HG03520 (cell line): ENCODE results near the gene MOSPD3.

Experiments
- ATAC-seq: cut with Tn5 transposase; IDR thresholded peaks from one replicate; pipeline ENCODE4 v1.9.1; 2021; ENCODE audit warnings: mild to moderate bottlenecking, moderate library complexity; ENCODE audit not compliant: unreplicated experiment

The MOSPD3 gene

DNA sequence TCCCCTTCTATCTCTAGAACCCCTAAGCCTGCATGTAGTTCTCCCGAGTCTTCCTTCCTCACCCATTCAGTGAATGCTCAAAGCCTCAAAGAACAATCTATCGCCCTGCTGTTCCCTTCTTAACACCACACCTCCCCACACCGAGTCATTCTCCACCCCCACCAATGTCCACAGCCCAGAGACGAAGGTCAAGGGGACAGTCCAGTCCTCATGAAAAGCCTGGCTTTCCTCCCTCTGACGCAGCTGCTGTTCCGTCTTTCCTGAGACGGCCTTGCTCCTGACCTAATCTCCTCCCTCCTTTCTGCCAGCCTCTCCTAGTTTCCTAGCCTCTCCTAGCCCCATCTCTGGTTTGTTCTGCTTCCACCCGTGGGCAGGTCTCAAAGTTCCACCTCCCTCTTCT is 9.2 kb downstream of the MOSPD3 start:
- ATAC-seq, result no peak

DNA sequence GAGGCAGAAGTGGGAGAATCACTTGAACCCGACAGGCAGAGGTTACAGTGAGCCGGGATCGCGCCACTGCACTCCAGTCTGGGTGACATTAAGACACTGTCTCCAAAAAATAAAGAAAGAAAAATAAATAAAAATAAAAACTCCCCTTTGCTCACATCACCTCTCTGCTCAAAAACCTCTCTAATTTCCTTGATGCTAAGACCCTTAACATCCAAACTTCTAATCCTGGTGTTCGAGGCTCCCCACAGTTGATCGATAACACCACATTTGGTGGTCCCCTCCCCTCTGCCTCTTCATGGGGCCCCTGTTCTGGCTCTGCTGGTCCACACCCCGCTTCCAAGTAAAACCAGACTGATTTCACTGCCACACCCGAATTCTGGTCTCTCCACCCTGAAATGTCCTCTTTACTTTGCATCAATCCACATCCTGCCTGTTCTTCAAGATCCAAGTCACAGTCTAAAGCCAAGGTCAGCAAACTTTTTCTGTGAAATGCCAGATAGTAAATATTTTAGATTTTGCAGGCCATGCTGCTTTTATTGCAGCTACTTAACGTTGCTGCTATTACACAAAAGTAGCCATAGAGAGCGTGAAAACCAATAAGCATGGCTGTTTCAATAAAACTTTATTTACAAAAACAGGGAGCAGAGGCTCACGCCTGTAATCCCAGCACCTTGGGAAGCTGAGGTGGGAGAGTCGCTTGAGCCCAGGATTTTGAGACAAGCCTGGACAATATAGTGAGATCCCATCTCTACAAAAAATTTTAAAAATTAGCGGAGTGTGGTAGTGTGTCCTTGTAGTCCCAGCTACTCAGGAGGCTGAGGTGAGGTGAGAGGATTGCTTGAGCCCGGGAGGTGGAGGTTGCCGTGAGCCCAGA is 11.8 kb downstream of the MOSPD3 start:
- no peak for ATAC-seq

DNA sequence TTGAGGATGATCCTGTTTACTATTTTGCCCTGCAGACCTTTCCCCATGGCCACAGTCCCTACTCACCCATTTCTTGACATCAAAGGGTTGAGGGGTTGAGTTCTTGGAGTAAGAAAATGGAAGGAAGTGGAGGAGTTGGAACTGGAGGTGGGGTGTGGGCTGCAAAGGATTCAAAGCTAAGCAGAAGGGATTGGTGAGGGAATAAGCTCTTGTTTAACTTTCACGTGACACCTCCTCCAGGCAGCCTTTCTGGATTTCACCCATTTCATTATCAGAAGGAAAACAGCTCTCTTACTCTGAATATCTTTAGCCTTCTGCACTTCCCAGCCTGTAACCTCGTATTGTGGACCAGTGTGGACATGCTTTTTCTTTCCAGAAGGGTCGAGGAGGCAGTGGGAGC is 13.7 kb downstream of the MOSPD3 start:
- no peak for ATAC-seq

DNA sequence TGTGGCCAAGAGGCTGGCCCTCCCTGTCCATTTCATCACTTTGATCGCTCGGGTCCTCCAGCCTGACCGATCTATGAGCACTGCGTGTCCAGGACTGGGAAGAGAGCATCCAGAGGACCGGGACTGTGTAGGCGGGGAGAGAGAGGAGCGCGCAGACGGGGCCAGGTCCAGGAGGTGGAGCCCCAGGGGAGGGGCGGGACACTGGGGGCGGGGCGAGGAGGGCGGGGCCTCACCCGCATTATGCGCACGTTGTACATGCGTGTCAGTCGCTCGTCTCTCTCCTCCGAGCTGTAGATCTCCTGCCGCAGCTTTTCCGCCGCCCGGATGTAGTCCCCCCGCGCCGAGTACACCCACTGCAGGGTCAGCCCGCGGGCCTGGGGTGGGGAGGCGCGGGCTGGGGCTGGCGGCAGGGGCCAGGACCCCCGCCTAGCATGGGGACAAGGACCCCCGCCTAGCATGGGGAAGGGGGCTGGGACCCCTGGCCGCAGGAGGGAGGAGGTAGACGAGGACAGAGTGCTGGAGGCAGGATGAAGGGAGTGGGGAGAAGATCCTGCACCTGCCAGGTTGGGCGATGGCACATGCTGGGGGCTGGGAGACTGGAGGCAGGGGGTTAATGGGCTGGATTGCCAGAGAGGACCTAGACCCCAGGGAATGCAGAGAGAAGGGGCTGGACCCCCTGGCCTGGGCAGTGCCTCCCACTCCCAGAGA is 14.3 kb downstream of the MOSPD3 start:
- ATAC-seq, result peak; percentile 44

DNA sequence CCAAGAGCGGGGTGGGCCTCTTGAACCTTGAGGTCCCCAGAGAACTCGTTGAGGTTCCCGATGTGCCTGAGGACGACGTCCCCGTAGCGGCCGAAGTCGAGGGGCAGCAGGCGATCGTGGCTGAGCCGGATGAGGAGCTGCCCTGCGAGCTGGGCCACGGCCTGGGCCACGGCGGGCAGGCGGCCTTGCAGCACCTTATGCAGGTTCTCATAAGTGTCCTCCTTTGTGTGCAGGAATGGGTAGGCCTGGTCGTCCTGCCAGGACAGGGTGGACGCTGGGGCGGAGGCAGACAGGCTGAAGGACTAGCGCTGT is 14.9 kb downstream of the MOSPD3 start:
- no peak for ATAC-seq

DNA sequence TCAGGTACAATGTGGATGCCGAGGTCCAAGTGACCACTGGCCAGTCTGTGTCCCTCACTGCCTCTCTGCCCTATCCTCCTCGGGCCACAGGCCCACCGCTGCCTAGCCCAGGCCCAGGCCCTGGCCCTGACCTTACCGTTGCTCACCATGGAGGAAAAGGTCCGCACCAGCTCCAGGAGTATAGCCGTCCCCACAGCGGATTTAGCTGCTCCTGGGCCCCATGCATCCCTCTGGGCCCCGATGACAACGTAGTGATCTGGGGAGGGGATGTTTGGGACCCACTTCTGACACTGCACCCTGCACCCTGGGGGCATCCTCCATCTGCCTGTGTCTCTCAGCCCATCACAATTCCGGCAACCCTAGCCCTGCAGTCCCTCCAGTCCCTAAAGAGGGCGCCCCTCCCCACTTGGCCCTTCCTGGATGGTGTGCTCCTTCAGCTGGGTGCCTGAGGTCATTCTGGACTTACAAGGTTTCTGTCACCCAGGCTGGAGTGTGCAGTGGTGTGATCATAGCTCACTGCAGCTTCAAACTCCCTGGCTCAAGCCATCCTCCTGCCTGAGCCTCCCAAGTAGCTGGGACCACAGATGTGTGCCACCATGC is 16.9 kb downstream of the MOSPD3 start:
- no peak for ATAC-seq

DNA sequence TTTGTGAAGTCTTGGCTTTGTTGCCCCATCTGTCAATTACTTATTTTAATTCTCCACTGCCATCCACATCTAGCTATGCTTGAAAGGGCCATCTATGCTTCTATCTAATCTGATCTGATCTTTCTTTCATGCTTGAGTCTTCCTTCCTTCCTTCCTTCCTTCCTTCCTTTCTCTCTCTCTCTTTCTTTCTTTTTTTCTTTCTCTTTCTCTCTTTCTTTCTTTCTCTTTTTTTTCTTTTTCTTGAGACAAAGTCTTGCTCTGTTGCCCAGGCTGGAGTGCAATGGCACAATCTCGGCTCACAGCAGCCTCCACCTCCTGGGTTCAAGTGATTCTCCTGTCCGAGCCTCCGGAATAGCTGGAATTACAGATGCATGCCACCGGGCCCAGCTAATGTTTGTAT is 17.7 kb downstream of the MOSPD3 start:
- ATAC-seq, result no peak

DNA sequence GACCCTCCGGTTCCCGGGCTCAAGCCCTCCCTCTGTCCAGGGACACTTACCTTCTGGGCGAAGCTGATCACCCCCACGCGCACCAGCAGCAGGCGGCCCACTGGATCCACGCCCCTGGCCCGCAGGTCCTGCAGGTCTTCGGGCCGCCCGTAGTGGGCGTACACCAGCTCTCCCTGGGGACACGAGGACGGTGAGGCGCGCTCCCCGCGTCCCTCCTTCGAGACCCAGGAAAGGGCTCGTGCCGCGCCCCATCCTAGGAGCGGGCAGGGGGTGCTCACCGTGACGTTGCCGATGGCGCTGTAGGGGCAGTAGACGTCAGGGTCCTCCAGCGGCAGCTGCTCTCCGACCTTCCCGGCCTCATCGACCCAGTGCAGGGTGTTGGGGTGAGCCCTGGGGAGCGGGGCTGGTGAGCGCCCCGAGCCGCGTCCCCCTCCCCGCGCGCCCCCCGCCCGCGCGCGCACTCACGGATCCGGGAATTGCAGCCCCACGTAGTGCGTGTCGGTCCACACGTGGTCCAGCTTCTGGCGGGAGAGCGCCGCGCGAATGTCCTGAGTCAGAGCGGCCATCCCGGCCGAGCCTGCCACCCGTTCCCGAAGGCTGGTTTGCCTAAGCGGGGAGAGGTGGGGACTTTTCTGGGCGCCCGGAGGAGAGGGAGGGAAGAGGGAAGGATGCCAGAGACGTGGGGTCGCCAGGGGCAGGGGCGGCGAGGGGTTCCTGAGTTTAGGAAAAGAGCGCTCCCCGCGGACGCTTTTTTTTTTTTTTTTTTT is 20.8 kb downstream of the MOSPD3 start:
- no peak for ATAC-seq

DNA sequence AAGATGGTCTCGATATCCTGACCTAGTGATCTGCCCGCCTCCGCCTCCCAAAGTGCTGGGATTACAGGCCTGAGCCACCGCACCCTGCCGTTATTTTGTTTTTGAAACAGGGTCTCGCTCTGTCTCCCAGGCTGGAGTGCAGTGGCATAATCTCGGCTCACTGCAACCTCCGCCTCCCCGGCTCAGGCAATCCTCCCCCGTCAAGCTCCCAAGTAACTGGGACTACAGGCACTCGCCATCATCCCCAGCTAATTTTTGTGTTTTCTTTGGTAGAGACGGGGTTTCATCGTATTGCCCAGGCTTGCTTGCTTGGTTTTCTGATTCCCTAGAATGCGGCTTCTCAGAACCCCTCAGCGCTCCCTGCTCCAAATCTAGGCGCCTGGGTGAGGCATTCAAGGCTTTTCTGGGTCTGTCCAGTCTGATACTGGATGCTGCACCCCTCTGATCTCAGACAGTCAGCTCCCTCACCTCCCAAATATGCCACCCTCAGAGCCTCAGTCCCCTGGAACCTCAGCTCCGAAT is 27.7 kb downstream of the MOSPD3 start:
- ATAC-seq, result no peak

DNA sequence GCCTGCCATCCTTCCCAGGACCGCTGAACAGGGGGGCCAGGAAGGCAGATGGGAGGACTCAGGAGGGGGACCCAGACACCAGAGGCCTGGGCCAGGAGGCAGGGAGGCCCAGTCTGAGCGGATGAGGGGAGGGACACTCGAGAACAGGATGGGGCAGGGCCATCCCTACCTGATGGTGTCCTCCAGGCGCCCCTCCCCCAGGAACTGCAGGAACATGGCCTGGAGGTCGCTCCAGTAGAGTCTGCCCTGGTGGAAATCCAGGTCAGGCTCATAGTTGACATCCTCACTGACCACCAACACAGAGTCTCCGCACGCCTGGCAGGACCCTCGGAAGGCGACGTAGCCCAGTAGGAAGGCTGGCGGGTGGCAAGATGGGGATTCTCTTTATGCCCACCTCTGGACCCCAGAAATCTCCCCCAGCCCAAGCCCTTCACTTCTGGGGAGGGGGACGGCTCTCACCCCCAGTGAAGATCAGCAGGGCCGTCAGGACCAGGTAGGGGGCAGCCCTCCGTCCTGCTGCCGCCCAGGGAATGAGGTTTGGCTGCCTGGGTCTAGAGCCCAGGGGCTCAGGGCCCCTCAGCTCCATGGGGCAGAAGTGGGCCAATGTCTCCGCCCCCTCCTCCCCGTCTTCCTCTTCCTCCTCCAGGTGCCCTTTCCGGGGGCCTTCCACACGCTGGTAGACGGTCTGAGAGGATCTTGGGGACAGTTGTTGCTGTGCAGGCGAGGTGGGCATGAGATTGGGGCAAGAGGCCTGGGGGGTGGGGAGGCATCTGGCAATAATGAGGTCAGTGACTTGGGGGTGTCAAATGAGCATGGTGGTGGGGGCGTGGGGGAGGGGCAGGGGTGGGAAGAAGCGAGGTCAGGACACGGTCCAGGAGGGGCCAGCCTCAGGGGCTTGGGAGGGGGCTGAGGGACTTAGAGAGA is 28.4 kb downstream of the MOSPD3 start:
- ATAC-seq, result no peak

DNA sequence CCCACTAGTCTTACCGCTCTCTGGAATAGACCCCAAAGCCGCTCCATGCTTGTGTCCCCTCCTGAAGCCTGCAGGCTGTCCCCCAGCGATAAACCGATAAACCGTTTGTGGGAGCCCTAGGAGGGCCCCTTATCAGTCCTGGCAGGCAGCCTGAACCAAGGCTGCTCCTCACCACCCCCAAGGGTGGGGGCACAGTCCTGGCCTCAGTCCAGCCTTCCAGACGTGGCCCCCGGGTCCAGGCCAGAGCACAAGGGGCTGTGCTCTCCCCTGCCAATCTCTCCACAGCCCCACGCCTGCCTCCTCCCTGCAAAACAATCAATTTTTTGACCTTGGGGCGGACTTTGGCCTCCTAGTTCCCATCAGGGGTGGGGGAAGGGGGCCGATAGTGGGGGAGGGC is 29.1 kb downstream of the MOSPD3 start, which contains the start of gene TFR2:
TSS of gene TFR2 (minus strand) at position 90 of the 397 bp plus-strand sequence. CDS start at position 47, 43 bp downstream.
- no peak for ATAC-seq

DNA sequence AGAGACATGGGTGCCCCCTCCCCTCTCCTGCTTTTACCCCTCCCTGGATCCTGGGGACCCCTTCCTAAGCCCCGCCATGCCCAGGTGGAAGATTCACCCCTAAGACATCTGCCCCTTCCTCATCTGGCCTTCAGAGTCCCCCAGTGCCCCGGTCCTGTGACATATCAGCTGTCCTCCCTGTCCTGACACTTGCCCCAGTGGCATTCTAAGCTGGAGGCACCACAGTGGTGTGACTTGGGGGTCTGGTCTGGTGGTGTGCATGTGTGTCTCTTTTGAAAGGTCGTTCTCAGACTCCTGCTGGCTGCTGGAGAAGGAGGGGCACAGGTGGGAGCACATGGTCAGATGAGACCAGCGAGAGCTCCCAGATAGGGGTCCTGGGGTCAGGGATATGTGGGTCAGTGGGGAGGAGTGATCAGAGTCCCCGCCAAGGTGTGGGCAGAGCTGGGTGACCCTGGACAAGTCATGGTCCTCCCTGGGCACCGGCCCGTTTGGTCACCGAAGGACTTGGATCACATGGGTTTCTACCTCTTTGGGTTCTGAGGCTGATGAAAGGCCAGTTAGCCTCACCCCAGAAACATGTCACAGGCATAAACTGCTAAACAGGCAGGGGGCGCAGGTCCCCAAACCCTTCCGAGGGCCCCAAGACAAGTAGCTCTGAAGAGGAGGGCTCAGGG is 29.7 kb downstream of the MOSPD3 start:
- ATAC-seq, result no peak

DNA sequence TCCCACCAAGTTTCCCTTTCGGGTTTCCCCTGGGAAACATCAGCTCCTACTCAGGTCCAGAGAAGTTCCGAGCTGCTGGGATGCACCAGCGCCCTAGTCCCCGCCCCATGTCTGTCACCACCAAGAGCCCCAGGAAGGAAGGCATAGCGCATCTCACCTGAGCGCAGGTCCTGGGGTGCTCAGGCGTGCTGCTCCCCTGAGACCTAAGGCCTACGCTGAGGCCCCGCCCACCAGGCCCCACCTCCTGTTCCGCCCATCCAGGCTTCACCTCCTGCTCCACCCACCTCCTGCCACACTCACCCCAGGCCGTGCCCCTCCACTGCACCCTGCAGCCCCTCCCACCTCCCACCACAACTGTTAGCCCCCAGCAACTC is 30.2 kb downstream of the MOSPD3 start:
- no peak for ATAC-seq

DNA sequence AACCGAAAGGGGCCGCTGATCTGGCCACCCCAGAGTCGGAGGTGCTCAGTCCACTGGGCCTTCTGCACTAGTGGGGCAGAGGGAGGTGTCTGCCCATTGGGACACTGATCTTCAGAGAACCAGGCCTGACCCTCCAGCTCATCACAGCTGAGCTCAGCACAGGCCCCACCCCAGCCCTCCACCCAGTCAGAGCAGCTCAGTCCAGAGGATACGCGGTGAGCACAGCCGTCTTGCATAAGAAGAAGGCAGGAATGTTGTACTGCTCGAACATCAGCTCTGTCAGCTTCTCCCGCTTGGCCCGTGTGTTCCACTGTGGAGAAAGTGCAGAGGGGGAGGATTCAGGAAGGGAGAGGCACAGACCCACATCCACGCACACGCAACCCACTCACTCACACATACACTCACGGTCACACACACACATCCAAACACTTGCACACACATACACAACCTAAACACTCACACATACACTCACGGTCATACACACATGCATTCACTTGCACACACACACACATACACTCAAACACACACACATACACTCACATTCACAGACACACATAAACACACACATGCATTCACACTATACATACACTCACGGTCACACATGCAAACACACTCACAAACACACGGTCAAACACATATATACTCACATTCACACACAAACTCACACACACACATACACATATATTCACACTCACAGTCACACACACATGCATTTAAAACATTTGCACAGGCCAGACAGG is 37.7 kb downstream of the MOSPD3 start:
- ATAC-seq, result no peak

DNA sequence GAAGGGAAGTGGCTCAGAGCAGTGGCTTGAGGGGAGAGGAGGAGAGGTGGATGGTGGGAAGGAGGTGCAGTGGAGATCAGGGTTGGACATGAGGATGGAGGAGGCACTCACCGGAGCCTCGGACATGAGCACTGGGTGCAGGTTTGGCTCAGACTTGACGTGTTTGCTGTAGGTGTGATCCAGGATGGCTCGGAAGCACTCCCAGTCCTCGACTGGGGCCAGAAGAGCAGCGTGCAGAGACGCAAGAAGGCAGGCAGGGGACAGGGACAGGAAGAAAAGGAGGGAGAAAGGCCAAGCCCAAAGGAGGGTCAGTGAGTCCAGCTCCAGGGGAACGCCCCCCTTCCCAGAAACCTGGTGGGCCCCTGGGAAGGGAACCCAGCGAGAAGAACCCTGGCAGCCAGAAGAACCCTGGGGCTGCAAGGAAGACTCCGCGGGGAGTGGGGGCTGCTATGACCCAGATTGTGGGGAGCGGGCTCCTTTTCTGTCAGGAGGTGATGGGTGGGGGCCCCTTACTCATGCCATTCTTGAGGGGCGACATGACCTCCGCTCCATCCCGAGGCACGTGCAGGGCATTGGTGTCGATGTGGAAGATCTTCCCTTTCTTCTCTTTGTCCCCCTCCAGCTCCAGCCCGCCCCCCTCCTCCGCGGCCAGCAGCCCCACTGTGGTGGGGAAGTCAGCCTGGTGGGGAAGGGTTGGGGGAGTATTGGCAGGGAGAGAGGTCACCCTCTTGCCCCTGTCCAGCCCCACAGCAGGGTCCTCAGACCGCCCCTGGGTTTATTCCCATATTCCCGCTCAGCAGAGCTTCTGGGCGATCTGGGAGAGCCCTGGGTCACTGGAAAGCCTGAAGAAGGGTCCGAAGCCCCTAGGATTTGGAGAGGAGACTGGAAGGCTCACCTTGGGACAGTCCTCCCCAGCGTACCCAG is 42.8 kb downstream of the MOSPD3 start:
- no peak for ATAC-seq

DNA sequence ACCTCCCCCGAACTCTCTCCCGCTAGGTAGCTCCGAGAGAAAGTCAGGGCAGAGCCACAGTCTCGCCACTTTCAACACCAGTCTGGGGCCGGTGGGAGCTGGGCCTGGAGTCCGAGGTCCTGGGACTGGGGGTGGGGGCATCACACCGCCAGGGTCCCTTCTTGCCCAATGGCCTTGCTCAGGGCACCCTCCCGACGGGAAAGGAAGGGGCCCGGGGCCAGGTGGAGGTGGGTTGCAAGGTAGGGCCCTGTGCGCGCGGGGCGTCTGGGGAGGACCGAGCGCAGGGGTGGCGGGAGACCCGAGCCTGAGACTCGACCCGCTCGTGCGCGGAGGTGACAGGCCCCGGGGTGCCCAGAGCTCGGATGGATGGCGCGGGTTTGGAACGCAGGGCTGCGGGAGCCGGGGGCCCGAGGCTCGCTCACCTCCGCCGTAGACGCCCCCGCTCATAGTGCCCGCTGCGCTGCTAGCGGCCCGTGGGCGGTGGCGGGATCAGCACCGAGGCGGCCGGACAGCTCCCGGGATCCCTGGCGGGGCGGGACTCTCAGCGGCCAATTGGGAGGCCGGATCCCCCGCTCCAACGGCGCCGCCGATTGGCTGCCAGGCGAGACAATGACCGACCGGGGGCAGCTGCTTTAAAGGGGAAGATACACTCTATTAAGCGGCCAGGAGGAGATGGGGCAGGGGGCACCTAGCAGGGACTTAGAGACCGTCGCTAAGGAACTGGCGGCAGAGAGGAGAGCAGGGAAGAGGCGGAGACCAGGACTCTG is 43.8 kb downstream of the MOSPD3 start, which contains the start of gene ACTL6B:
TSS of gene ACTL6B (minus strand) at position 541 of the 767 bp plus-strand sequence. CDS start at position 447, 94 bp downstream.
- no peak for ATAC-seq
